SK-N-SH (cell line): ENCODE data around the gene EYA2. TPM values are rescaled to one million over a fixed set of nuclear protein-coding genes. Genes with fewer than 3 reads are reported as not detected.

Experiments
- CTCF ChIA-PET: fragments of 300-600, 350-600 bp; formaldehyde crosslinking; extraction: SDS; loops from one replicate; lab custom pipeline; 2021; lab: Yijun Ruan, JAX
- POLR2A ChIA-PET: fragments of 350-600 bp; sonication (Branson Sonifier 250); formaldehyde crosslinking; extraction: SDS; loops from one replicate; lab custom pipeline; 2020; ENCODE audit warnings: antibody characterized with exemption, inconsistent platforms; lab: Yijun Ruan, JAX
- DNase-seq: peaks from one replicate; pipeline ENCODE4 v3.0.0; 2012
- H2AFZ ChIP-seq: fragments of 200-600 bp; sonication (generic); 2 replicates; pipeline ENCODE4 v1.8.1; 2016; ENCODE audit warnings: antibody characterized with exemption, mild to moderate bottlenecking, low read depth
- H3F3A ChIP-seq: fragments of 200-600 bp; sonication (generic); replicated peaks from 2 replicates; pipeline ENCODE3; 2016; ENCODE audit warnings: antibody characterized with exemption, mild to moderate bottlenecking; ENCODE audit not compliant: insufficient read depth
- H3K27ac ChIP-seq, 2 experiments: fragments of 200-500 bp in 1 of 2; fragments of 200-600 bp in 1 of 2; sonication (Bioruptor generic) in 1 of 2; sonication (generic), shearing (Covaris generic) in 1 of 2; 2 replicates each; pipeline versions ENCODE4 v1.5.1 to v1.6.1; 2014 to 2016; ENCODE audit warnings: low read depth in 2 of 2, inconsistent platforms in 1 of 2, low read length in 1 of 2, mild to moderate bottlenecking in 1 of 2, mixed read lengths in 1 of 2
- H3K27me3 ChIP-seq: fragments of 200-600 bp; sonication (generic), shearing (Covaris generic); 2 replicates; pipeline ENCODE4 v1.6.1; 2016; ENCODE audit warnings: mixed run types; ENCODE audit not compliant: insufficient read depth
- H3K36me3 ChIP-seq, 2 experiments: fragments of 200-500 bp in 1 of 2; fragments of 200-600 bp in 1 of 2; sonication (Bioruptor generic) in 1 of 2; sonication (generic) in 1 of 2; replicated peaks in 1 of 2; 2 replicates each; pipeline versions ENCODE3 to v1.5.1; 2014 to 2016; ENCODE audit warnings: low read length in 1 of 2, mild to moderate bottlenecking in 1 of 2; ENCODE audit not compliant: insufficient read depth in 2 of 2, control insufficient read depth in 1 of 2
- H3K4me1 ChIP-seq, 2 experiments: fragments of 200-500 bp in 1 of 2; fragments of 200-600 bp in 1 of 2; sonication (Bioruptor generic) in 1 of 2; sonication (generic), shearing (Covaris generic) in 1 of 2; 2 replicates each; pipeline versions ENCODE4 v1.5.1 to v1.6.1; 2014 to 2016; ENCODE audit warnings: low read depth in 1 of 2, low read length in 1 of 2, mixed run types in 1 of 2; ENCODE audit not compliant: insufficient read depth in 2 of 2, control insufficient read depth in 1 of 2
- H3K4me2 ChIP-seq: fragments of 200-600 bp; sonication (generic), shearing (Covaris generic); 2 replicates; pipeline ENCODE4 v1.6.1; 2017; ENCODE audit warnings: mixed run types
- H3K4me3 ChIP-seq, 2 experiments: fragments of 200-500 bp in 1 of 2; fragments of 200-600 bp in 1 of 2; sonication (Bioruptor generic) in 1 of 2; sonication (generic), shearing (Covaris generic) in 1 of 2; 2 replicates each; pipeline versions ENCODE4 v1.5.1 to v1.8.1; 2014 to 2016; ENCODE audit warnings: low read depth in 2 of 2, inconsistent platforms in 1 of 2, low read length in 1 of 2, mild to moderate bottlenecking in 1 of 2, mixed read lengths in 1 of 2, moderate library complexity in 1 of 2
- H3K79me2 ChIP-seq: fragments of 200-600 bp; sonication (generic); 2 replicates; pipeline ENCODE4 v1.8.1; 2017; ENCODE audit warnings: mild to moderate bottlenecking; ENCODE audit not compliant: insufficient read depth
- H3K9ac ChIP-seq: fragments of 200-600 bp; sonication (generic); 2 replicates; pipeline ENCODE4 v1.6.1; 2017; ENCODE audit warnings: mixed run types
- H3K9me2 ChIP-seq: fragments of 200-600 bp; sonication (generic); 2 replicates; pipeline ENCODE4 v1.6.1; 2017; ENCODE audit warnings: mixed run types
- H3K9me3 ChIP-seq: fragments of 200-600 bp; sonication (generic); 2 replicates; pipeline ENCODE4 v1.6.1; 2017; ENCODE audit warnings: mixed run types, mild to moderate bottlenecking, moderate library complexity
- H4K20me1 ChIP-seq: fragments of 200-600 bp; sonication (generic); 2 replicates; pipeline ENCODE4 v1.6.1; 2017; ENCODE audit warnings: mild to moderate bottlenecking, mixed run types; ENCODE audit not compliant: insufficient read depth
- EP300 ChIP-seq, 2 experiments: IDR thresholded peaks; 2 replicates each; pipeline versions ENCODE4 v1.4.0 to v1.6.1; 2012; ENCODE audit warnings: borderline replicate concordance in 1 of 2, low read depth in 1 of 2, low read length in 1 of 2
- FOSL2 ChIP-seq: IDR thresholded peaks from 2 replicates; pipeline ENCODE4 v1.4.0; 2012; ENCODE audit warnings: low read depth, mild to moderate bottlenecking, moderate library complexity, borderline replicate concordance
- GATA2 ChIP-seq: sonication (generic); formaldehyde crosslinking; IDR thresholded peaks from 2 replicates; pipeline ENCODE4 v1.5.0; 2020; ENCODE audit warnings: mild to moderate bottlenecking, missing genetic modification reagents
- MEF2A ChIP-seq: IDR thresholded peaks from 2 replicates; pipeline ENCODE4 v1.4.0; 2012; ENCODE audit warnings: low read depth, borderline replicate concordance
- MXI1 ChIP-seq: IDR thresholded peaks from 2 replicates; pipeline ENCODE4 v1.6.1; 2012; ENCODE audit warnings: mild to moderate bottlenecking, low read depth, low read length, improper control_type of control experiment
- NFIC ChIP-seq: IDR thresholded peaks from 2 replicates; pipeline ENCODE4 v1.4.0; 2012; ENCODE audit warnings: borderline replicate concordance
- SMC3 ChIP-seq: IDR thresholded peaks from 2 replicates; pipeline ENCODE4 v1.6.1; 2012; ENCODE audit warnings: low read depth, low read length, improper control_type of control experiment
- YY1 ChIP-seq: IDR thresholded peaks from 2 replicates; pipeline ENCODE4 v1.4.0; 2012; ENCODE audit warnings: low read depth, mild to moderate bottlenecking
- WGBS: methylation state at CpG from one replicate; pipeline ENCODE4 v1.1.6; 2017; ENCODE audit warnings: low lambda C conversion rate; 5-methylcytosine and 5-hydroxymethylcytosine counted together
- polyA plus RNA-seq, 3 experiments: library from polyadenylated mRNA; depleted of rRNA; stranded (reverse); fragments of >200 nt; gene quantifications; 2 replicates each; pipeline ENCODE4 v1.2.3, GENCODE V29; 2012
- TF ChIP-seq, protein P1 (sequence below): IDR thresholded peaks from 2 replicates; pipeline ENCODE4 v1.4.0; 2012; ENCODE audit warnings: low read depth, borderline replicate concordance
- TF ChIP-seq, protein P2 (sequence below): IDR thresholded peaks from 2 replicates; pipeline ENCODE4 v1.6.1; 2012; ENCODE audit warnings: mild to moderate bottlenecking, low read depth, low read length, moderate library complexity

EYA2 gene
- polyA plus RNA-seq, 1 of the 3 experiments (the other 2 are of a cell fraction), result 0.05 TPM

DNA sequence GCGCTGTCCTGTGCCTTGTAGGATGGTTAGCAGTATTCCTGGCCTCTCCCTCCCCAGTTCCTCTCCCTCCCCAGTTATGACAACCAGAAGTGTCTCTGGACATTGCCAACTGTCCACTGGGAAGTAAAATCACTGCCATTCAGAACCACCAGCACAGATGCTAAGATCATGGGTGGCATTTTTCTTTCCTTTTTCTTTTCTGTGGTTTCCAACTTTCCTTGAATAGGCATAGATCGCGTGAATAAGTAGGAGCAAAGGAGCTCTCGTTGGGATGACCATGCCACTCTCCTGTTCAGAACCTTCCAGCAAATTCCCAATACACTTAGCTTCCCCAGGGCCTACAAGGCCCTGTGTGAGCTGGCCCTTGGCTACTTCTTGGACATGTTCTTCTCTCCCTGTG is 59.0 kb downstream of the EYA2 start (continued):
- TF ChIP-seq, protein P1, sequence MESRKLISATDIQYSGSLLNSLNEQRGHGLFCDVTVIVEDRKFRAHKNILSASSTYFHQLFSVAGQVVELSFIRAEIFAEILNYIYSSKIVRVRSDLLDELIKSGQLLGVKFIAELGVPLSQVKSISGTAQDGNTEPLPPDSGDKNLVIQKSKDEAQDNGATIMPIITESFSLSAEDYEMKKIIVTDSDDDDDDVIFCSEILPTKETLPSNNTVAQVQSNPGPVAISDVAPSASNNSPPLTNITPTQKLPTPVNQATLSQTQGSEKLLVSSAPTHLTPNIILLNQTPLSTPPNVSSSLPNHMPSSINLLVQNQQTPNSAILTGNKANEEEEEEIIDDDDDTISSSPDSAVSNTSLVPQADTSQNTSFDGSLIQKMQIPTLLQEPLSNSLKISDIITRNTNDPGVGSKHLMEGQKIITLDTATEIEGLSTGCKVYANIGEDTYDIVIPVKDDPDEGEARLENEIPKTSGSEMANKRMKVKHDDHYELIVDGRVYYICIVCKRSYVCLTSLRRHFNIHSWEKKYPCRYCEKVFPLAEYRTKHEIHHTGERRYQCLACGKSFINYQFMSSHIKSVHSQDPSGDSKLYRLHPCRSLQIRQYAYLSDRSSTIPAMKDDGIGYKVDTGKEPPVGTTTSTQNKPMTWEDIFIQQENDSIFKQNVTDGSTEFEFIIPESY, result no peak

DNA sequence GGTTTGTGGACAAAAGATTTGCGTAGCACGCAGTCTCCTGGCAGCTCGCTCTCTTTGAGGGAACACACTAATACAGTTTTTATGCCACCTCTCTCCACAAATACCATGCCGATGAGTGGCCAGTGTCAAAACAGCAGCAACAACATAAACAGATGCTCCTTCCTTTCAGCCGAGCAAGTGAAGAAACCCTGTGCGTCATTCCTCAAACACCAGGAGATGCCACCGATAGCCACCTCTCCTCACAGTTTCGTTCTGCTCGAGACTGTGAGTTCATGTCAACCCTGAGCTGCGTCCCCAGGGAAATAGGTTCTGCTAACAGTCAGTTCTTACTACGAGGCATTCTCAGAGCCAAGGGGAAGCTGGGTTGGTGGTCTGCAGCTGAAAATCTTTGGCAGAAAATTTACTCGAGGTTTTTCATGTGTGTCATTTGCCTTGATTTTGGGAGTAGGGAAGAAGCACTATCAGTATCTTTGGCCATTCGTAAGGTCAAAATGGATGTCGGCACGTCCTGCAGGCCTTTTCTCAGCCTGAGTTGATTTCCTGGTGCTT is 59.9 kb downstream of the EYA2 start:
- POLR2A ChIA-PET, result no interaction called here
- Histone ChIP-seq H3K27ac (no peak overlapping the region), H3K36me3 (no peaks in the 10 kb centered on the region), H3F3A (peaks cover 6% of the 10 kb centered on the region), H3K4me2 (no peak overlapping the region), H3K9me3 (no peaks in the 10 kb centered on the region), H3K9ac (no peak overlapping the region), H3K27me3 (no peaks in the 10 kb centered on the region; the same call in 1 of the 2 replicates), H4K20me1 (no peaks in the 10 kb centered on the region), H3K79me2 (no peaks in the 10 kb centered on the region), H3K4me3 (no peak overlapping the region), H3K9me2 (no peaks in the 10 kb centered on the region), H2AFZ (no peak overlapping the region), H3K4me1 (no peaks in the 10 kb centered on the region)
- 66% methylated on average over 15 of the region's 15 CpGs for WGBS
- DNase-seq, result no peak
- TF ChIP-seq NFIC (no peak), MEF2A (no peak), MXI1 (no peak), FOSL2 (no peak), EP300 (IDR thresholded peaks at IDR 0.05; ENCODE audit: borderline replicate concordance in 1 of 2, low read depth in 1 of 2, low read length in 1 of 2) (no peak), YY1 (no peak), GATA2 (no peak), SMC3 (no peak)
- TF ChIP-seq, protein P2, sequence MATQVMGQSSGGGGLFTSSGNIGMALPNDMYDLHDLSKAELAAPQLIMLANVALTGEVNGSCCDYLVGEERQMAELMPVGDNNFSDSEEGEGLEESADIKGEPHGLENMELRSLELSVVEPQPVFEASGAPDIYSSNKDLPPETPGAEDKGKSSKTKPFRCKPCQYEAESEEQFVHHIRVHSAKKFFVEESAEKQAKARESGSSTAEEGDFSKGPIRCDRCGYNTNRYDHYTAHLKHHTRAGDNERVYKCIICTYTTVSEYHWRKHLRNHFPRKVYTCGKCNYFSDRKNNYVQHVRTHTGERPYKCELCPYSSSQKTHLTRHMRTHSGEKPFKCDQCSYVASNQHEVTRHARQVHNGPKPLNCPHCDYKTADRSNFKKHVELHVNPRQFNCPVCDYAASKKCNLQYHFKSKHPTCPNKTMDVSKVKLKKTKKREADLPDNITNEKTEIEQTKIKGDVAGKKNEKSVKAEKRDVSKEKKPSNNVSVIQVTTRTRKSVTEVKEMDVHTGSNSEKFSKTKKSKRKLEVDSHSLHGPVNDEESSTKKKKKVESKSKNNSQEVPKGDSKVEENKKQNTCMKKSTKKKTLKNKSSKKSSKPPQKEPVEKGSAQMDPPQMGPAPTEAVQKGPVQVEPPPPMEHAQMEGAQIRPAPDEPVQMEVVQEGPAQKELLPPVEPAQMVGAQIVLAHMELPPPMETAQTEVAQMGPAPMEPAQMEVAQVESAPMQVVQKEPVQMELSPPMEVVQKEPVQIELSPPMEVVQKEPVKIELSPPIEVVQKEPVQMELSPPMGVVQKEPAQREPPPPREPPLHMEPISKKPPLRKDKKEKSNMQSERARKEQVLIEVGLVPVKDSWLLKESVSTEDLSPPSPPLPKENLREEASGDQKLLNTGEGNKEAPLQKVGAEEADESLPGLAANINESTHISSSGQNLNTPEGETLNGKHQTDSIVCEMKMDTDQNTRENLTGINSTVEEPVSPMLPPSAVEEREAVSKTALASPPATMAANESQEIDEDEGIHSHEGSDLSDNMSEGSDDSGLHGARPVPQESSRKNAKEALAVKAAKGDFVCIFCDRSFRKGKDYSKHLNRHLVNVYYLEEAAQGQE, result no peak
- CTCF ChIA-PET, result interaction anchor here (0.7 to 3.1 kb wide), 5 partner anchors 9 to 200 kb away, joined by 3 to 9 read pairs (median 3); no protein-coding TSS in a partner anchor
